GM12878 (cell line): Measurements from ENCODE around the gene SLC5A2. TPM values are rescaled to one million over a fixed set of nuclear protein-coding genes. Genes with fewer than 3 reads are reported as not detected.

Experiments used
- ATAC-seq: fragments of 200-7000 bp; cut with Tn5 transposase; 3 replicates; pipeline ENCODE4 v1.9.1; 2020; ENCODE audit warnings: mild to moderate bottlenecking, moderate library complexity
- BruUV-seq: library from RNA; stranded (reverse); fragments of 400-500 nt; replicated peaks from 2 replicates; lab custom pipeline; 2021; lab: Mats Ljungman, UMichigan
- CTCF ChIA-PET: fragments of 300-600 bp; sonication (Branson Sonifier 250); formaldehyde crosslinking; extraction: SDS; loops from one replicate; lab custom pipeline; 2021; ENCODE audit warnings: inconsistent platforms; lab: Yijun Ruan, JAX
- POLR2A ChIA-PET: fragments of 350-600 bp; formaldehyde crosslinking; extraction: SDS; loops from one replicate; lab custom pipeline; 2021; ENCODE audit warnings: inconsistent platforms; lab: Charles Lee
- RAD21 ChIA-PET: fragments of 300-600 bp; sonication (Branson Sonifier 250); formaldehyde crosslinking; loops from one replicate; lab custom pipeline; 2023; ENCODE audit warnings: antibody characterized with exemption; ENCODE audit not compliant: unreplicated experiment; lab: Charles Lee
- SMC1A ChIA-PET: fragments of 300-600 bp; sonication (Branson Sonifier 250); formaldehyde crosslinking; loops from one replicate; lab custom pipeline; 2023; ENCODE audit not compliant: unreplicated experiment, uncharacterized antibody; lab: Charles Lee
- DNase-seq: peaks from one replicate; pipeline ENCODE4 v3.0.0-alpha.2; 2011; ENCODE audit warnings: low read depth, low spot score
- FAIRE-seq: peaks from 3 replicates; lab custom pipeline; 2011; peaks lifted over from hg19 to GRCh38; lab: Jason Lieb, UNC
- H2AFZ ChIP-seq: 2 replicates; pipeline ENCODE4 v1.6.0; 2011; ENCODE audit warnings: low read depth, low read length, control low read depth; ENCODE audit not compliant: control insufficient read depth
- H3K27ac ChIP-seq: 2 replicates; pipeline ENCODE4 v1.5.1; 2011; ENCODE audit warnings: control low read depth; ENCODE audit not compliant: control insufficient read depth, insufficient read depth
- H3K27me3 ChIP-seq, 2 experiments: replicated peaks in 1 of 2; 2 replicates each; pipeline versions ENCODE4 v1.6.0 to v1.6.1; 2011; ENCODE audit warnings: low read length in 1 of 2; ENCODE audit not compliant: control insufficient read depth in 2 of 2, insufficient read depth in 2 of 2
- H3K36me3 ChIP-seq, 2 experiments: 2 replicates each; pipeline ENCODE4 v1.5.1; 2011; ENCODE audit warnings: low read length in 1 of 2; ENCODE audit not compliant: control insufficient read depth in 2 of 2, insufficient read depth in 2 of 2
- H3K4me1 ChIP-seq: 2 replicates; pipeline ENCODE4 v1.6.1; 2011; ENCODE audit warnings: mild to moderate bottlenecking, low read length, moderate library complexity, mixed read lengths; ENCODE audit not compliant: control insufficient read depth, insufficient read depth
- H3K4me2 ChIP-seq: 2 replicates; pipeline ENCODE4 v1.6.0; 2011; ENCODE audit warnings: control low read depth; ENCODE audit not compliant: control insufficient read depth, insufficient read depth
- H3K4me3 ChIP-seq: fragments of 200-600 bp; sonication (generic); 2 replicates; pipeline ENCODE4 v1.5.1; 2016
- H3K79me2 ChIP-seq: 2 replicates; pipeline ENCODE4 v1.6.0; 2011; ENCODE audit warnings: low read length; ENCODE audit not compliant: control insufficient read depth, insufficient read depth
- H3K9ac ChIP-seq: 2 replicates; pipeline ENCODE4 v1.8.0; 2011; ENCODE audit warnings: low read length, control low read depth, mixed read lengths; ENCODE audit not compliant: control insufficient read depth, insufficient read depth
- H3K9me3 ChIP-seq: replicated peaks from 3 replicates; pipeline ENCODE4 v1.5.1; 2011; ENCODE audit warnings: mild to moderate bottlenecking, low read length; ENCODE audit not compliant: control insufficient read depth, insufficient read depth
- H4K20me1 ChIP-seq: 2 replicates; pipeline ENCODE4 v1.6.0; 2011; ENCODE audit not compliant: control insufficient read depth, insufficient read depth
- EP300 ChIP-seq, 2 experiments: fragments of 150-350 bp in 1 of 2; IDR thresholded peaks; 2 replicates each; pipeline ENCODE4 v1.6.1; 2011 to 2012; ENCODE audit warnings: low read depth in 2 of 2, low read length in 2 of 2, borderline replicate concordance in 1 of 2, improper control_type of control experiment in 1 of 2, inconsistent platforms in 1 of 2; ENCODE audit not compliant: control insufficient read depth in 1 of 2
- EZH2 ChIP-seq: IDR thresholded peaks from 2 replicates; pipeline ENCODE4 v1.6.1; 2012; ENCODE audit warnings: low read depth, mild to moderate bottlenecking, control low read depth, inconsistent platforms, low read length, borderline replicate concordance; ENCODE audit not compliant: control insufficient read depth
- FOXK2 ChIP-seq: fragments of 450-650 bp; IDR thresholded peaks from 2 replicates; pipeline ENCODE4 v1.6.1; 2017; ENCODE audit warnings: mild to moderate bottlenecking, moderate library complexity
- KLF5 ChIP-seq: fragments of 450-650 bp; IDR thresholded peaks from 2 replicates; pipeline ENCODE4 v1.6.1; 2014; ENCODE audit warnings: mild to moderate bottlenecking; ENCODE audit not compliant: partially characterized antibody
- MYC ChIP-seq: IDR thresholded peaks from 2 replicates; pipeline ENCODE4 v1.6.1; 2011; ENCODE audit warnings: mild to moderate bottlenecking, low read length, moderate library complexity, inconsistent platforms; ENCODE audit not compliant: insufficient read depth, insufficient replicate concordance, insufficient read length, severe bottlenecking
- NFXL1 ChIP-seq: fragments of 450-650 bp; IDR thresholded peaks from 2 replicates; pipeline ENCODE4 v1.6.1; 2017; ENCODE audit warnings: antibody characterized with exemption, mild to moderate bottlenecking, borderline replicate concordance
- POLR2A ChIP-seq: IDR thresholded peaks from 2 replicates; pipeline ENCODE4 v1.6.1; 2011; ENCODE audit warnings: low read depth, mild to moderate bottlenecking, low read length
- POU2F2 ChIP-seq: IDR thresholded peaks from 3 replicates; pipeline ENCODE4 v1.6.1; 2011; ENCODE audit warnings: low read depth, mild to moderate bottlenecking, low read length, borderline replicate concordance
- RB1 ChIP-seq: fragments of 450-650 bp; formaldehyde crosslinking; IDR thresholded peaks from 2 replicates; pipeline ENCODE4 v1.6.1; 2017; ENCODE audit warnings: mild to moderate bottlenecking, borderline replicate concordance
- RELA ChIP-seq: fragments of 450-650 bp; IDR thresholded peaks from 2 replicates; pipeline ENCODE4 v1.8.0; 2014; ENCODE audit warnings: borderline replicate concordance; ENCODE audit not compliant: partially characterized antibody
- SPI1 ChIP-seq: IDR thresholded peaks from 2 replicates; pipeline ENCODE4 v1.6.1; 2011; ENCODE audit warnings: low read depth, mild to moderate bottlenecking, low read length, moderate library complexity, borderline replicate concordance; ENCODE audit not compliant: insufficient read depth
- SREBF1 ChIP-seq: IDR thresholded peaks from 2 replicates; pipeline ENCODE4 v1.6.1; 2012; ENCODE audit warnings: mild to moderate bottlenecking, low read length
- TBL1XR1 ChIP-seq: IDR thresholded peaks from 2 replicates; pipeline ENCODE4 v1.6.1; 2012; ENCODE audit warnings: low read depth, low read length, improper control_type of control experiment
- ZNF24 ChIP-seq: fragments of 450-650 bp; IDR thresholded peaks from 2 replicates; pipeline ENCODE4 v1.6.1; 2017; ENCODE audit warnings: antibody characterized with exemption, mild to moderate bottlenecking
- ZNF622 ChIP-seq: fragments of 450-650 bp; IDR thresholded peaks from 2 replicates; pipeline ENCODE4 v1.6.1; 2017; ENCODE audit warnings: mild to moderate bottlenecking, inconsistent platforms
- ZSCAN29 ChIP-seq: fragments of 450-650 bp; IDR thresholded peaks from 2 replicates; pipeline ENCODE4 v1.6.1; 2017; ENCODE audit warnings: mild to moderate bottlenecking, moderate library complexity
- WGBS: methylation state at CpG from one replicate; pipeline ENCODE4 v1.1.6; 2016; ENCODE audit warnings: low lambda C conversion rate; ENCODE audit not compliant: insufficient replicate concordance, insufficient coverage; ENCODE audit errors: missing lambda C conversion rate; 5-methylcytosine and 5-hydroxymethylcytosine counted together
- in situ Hi-C: fragments of 300-500 bp; cut with MboI; formaldehyde crosslinking; loops from 9 replicates; pipeline ENCODE4 v1.14.3; 2018; ENCODE audit warnings: mixed read lengths
- intact Hi-C: fragments of 100-400 bp; cut with micrococcal nuclease; formaldehyde crosslinking; loops from one replicate; pipeline ENCODE4 v1.14.2; 2022; ENCODE audit not compliant: unreplicated experiment
- polyA plus RNA-seq, 11 experiments: library from polyadenylated mRNA; depleted of rRNA in 4 of 11; unstranded in 6 of 11; stranded (reverse) in 5 of 11; fragments of >200 nt; fragmentation: Nextera tagmentation in 4 of 11; fragmentation: Illumina TruSeq in 1 of 11; extraction: Ambion mirVana in 4 of 11; extraction: Trizol in 1 of 11; gene quantifications; 1 replicate in 1 of 11; 2 replicates in 10 of 11; pipeline versions ENCODE4 v1.2.1 to v1.2.3, GENCODE V29; 2011 to 2016; ENCODE audit warnings: inconsistent platforms in 2 of 11, missing spikeins in 2 of 11, low read depth in 1 of 11
- total RNA-seq, 4 experiments: library from RNA; depleted of rRNA in 3 of 4; stranded (reverse); fragments of >200 nt in 3 of 4; fragmentation: Illumina TruSeq in 1 of 4; extraction: Trizol in 1 of 4; gene quantifications; 2 replicates each; pipeline versions ENCODE4 v1.2.1 to v1.2.3, GENCODE V29; 2013 to 2021
- TF ChIP-seq, protein P1 (sequence below): fragments of 450-650 bp; IDR thresholded peaks from 2 replicates; pipeline ENCODE4 v1.6.1; 2017; ENCODE audit warnings: antibody characterized with exemption, mild to moderate bottlenecking, moderate library complexity
- TF ChIP-seq, protein P2 (sequence below): fragments of 450-650 bp; formaldehyde crosslinking; IDR thresholded peaks from 2 replicates; pipeline ENCODE4 v1.4.0; 2022; ENCODE audit warnings: mild to moderate bottlenecking, moderate library complexity

SLC5A2 gene
- total and polyA plus RNA-seq, 10 of the 15 experiments (the other 5 are each of a cell fraction or from before 2014, with no cell fraction given), result 3.6 to 4.8 (median 4.4) TPM; not detected in 6

DNA sequence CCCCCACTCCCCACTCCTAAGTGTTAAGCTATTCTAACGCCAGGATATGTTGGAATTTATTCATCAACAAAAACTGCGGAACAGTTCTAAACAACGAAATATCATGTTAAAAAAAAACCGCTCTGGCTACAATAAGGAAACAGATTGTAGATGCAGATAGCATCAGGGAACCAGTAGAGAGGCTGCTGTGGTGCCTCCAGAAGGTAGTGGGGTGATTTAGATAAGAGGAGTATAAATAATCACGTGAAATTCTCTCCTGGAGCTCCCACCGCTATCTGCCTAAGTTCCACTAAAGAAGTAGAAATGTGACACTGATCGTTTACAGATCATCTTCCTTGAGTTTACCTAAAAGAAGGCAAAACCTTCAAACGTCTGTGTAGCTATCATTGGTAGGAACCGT lies 52.8 kb downstream of the SLC5A2 start (continued):
- TF ChIP-seq, protein P1, sequence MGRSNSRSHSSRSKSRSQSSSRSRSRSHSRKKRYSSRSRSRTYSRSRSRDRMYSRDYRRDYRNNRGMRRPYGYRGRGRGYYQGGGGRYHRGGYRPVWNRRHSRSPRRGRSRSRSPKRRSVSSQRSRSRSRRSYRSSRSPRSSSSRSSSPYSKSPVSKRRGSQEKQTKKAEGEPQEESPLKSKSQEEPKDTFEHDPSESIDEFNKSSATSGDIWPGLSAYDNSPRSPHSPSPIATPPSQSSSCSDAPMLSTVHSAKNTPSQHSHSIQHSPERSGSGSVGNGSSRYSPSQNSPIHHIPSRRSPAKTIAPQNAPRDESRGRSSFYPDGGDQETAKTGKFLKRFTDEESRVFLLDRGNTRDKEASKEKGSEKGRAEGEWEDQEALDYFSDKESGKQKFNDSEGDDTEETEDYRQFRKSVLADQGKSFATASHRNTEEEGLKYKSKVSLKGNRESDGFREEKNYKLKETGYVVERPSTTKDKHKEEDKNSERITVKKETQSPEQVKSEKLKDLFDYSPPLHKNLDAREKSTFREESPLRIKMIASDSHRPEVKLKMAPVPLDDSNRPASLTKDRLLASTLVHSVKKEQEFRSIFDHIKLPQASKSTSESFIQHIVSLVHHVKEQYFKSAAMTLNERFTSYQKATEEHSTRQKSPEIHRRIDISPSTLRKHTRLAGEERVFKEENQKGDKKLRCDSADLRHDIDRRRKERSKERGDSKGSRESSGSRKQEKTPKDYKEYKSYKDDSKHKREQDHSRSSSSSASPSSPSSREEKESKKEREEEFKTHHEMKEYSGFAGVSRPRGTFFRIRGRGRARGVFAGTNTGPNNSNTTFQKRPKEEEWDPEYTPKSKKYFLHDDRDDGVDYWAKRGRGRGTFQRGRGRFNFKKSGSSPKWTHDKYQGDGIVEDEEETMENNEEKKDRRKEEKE, result no peak
- TF ChIP-seq SREBF1 (no peak), NFXL1 (no peak)
- TF ChIP-seq, protein P2, sequence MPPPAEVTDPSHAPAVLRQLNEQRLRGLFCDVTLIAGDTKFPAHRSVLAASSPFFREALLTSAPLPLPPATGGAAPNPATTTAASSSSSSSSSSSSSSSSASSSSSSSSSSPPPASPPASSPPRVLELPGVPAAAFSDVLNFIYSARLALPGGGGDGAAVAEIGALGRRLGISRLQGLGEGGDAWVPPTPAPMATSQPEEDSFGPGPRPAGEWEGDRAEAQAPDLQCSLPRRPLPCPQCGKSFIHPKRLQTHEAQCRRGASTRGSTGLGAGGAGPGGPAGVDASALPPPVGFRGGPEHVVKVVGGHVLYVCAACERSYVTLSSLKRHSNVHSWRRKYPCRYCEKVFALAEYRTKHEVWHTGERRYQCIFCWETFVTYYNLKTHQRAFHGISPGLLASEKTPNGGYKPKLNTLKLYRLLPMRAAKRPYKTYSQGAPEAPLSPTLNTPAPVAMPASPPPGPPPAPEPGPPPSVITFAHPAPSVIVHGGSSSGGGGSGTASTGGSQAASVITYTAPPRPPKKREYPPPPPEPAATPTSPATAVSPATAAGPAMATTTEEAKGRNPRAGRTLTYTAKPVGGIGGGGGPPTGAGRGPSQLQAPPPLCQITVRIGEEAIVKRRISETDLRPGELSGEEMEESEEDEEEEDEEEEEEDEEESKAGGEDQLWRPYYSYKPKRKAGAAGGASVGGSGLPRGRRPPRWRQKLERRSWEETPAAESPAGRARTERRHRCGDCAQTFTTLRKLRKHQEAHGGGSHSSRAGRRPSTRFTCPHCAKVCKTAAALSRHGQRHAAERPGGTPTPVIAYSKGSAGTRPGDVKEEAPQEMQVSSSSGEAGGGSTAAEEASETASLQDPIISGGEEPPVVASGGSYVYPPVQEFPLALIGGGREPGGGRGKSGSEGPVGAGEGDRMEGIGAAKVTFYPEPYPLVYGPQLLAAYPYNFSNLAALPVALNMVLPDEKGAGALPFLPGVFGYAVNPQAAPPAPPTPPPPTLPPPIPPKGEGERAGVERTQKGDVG (CRISPR knock-in tag), result no peak
- TF ChIP-seq, all 136 proteins: peak for 0

DNA sequence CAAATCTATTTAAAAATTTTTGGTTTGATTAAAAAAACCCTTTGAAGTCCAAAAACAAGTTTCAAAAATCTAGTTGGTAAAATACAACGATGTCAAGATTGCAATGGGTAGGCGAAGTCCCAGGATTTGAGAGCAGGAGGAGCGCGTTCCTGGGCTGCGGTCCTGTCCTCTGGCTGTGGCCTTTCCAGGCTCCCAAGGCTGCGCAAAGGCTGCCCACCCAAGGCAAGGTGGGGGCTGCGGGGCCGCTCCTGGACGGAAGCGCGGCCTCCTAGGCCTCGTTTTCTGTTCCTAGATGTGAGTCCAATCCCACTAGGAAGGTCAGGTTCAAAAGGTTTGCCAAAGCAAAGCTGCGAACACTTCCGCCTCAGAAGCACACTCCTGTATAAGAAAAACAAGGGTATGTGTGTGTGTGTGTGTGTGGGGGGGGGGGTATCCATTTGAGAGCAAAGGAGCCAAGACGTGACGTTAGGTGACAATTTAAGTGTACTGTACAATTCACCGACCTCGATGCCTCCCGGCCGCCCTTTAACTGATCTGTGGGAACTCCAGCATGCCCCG lies 54.0 kb downstream of the SLC5A2 start:
- no peak overlapping the region for H2AFZ ChIP-seq
- no peaks in the 10 kb centered on the region for H3K4me1 ChIP-seq
- intact Hi-C loops, result no loop called here
- H3K79me2 ChIP-seq, result no peaks in the 10 kb centered on the region
- ChIA-PET RAD21 (no interaction called here), POLR2A (no interaction called here), SMC1A (no interaction called here), CTCF (no interaction called here)
- no peak overlapping the region for H3K4me3 ChIP-seq
- H3K9ac ChIP-seq, result no peak overlapping the region
- FAIRE-seq (no peak), ATAC-seq (no peak), DNase-seq (no peak)
- 87% methylated on average over 21 of the region's 21 CpGs for WGBS
- no TSS peak for BruUV-seq
- H3K36me3 ChIP-seq, result no peaks in the 10 kb centered on the region
- no peaks in the 10 kb centered on the region for H4K20me1 ChIP-seq
- H3K4me2 ChIP-seq, result no peak overlapping the region
- no peaks in the 10 kb centered on the region; the same call in 2 of the 3 replicates for H3K9me3 ChIP-seq
- H3K27me3 ChIP-seq, result no peaks in the 10 kb centered on the region
- H3K27ac ChIP-seq, result no peak overlapping the region
- in situ Hi-C loops, result no loop called here
- TF ChIP-seq TBL1XR1 (no peak), ZNF24 (no peak), ZNF622 (no peak), KLF5 (no peak), EZH2 (no peak), RELA (no peak), POLR2A (no peak), POU2F2 (no peak), ZSCAN29 (no peak), EP300 (IDR thresholded peaks at IDR 0.05; ENCODE audit: borderline replicate concordance in 1 of 2, control insufficient read depth in 1 of 2, low read depth in 2 of 2, low read length in 2 of 2) (no peak), NFXL1 (no peak), RB1 (no peak), SPI1 (no peak), FOXK2 (no peak), MYC (no peak)
